ENCODE results near the gene ADH7. TPM values are rescaled to one million over a fixed set of nuclear protein-coding genes. Genes with fewer than 3 reads are reported as not detected.

Gene ADH7
- not detected in 2 replicates for total RNA-seq
- long read RNA-seq = 0 reads

- Mint-ChIP-seq H3K27ac (no peak within 1 kb of the TSS), H3K4me1 (ENCODE audit: low read depth) (peaks cover 6% of the 10 kb centered on the region), H3K36me3 (ENCODE audit: insufficient read depth) (no peaks in the 10 kb centered on the region), H3K4me3 (ENCODE audit: low read depth) (no peak within 1 kb of the TSS), H3K9me3 (ENCODE audit: low read depth) (no peaks in the 10 kb centered on the region), H3K27me3 (no peaks in the 10 kb centered on the region)
- no peak for TF ChIP-seq CTCF (IDR thresholded peaks at IDR 0.05; ENCODE audit: unreplicated experiment)
- no peak for DNase-seq (ENCODE audit: low spot score, unreplicated experiment)
These were observed at the start of gene ADH7 for GRCh38 chr4:99435154-99435553. TSS of gene ADH7 (minus strand) at chr4:99435342. CDS start at chr4:99435233, 109 bp downstream.

GRCh38 chr4:99483636-99484035 lies 48.5 kb upstream of the ADH7 start:
- TF ChIP-seq CTCF (IDR thresholded peaks at IDR 0.05; ENCODE audit: unreplicated experiment) = no peak
- DNase-seq (ENCODE audit: low spot score, unreplicated experiment) = no peak
- Mint-ChIP-seq H3K27me3 (no peaks in the 10 kb centered on the region), H3K36me3 (ENCODE audit: insufficient read depth) (peaks cover 4% of the 10 kb centered on the region), H3K4me1 (ENCODE audit: low read depth) (peaks cover 2% of the 10 kb centered on the region), H3K9me3 (ENCODE audit: low read depth) (peaks cover 38% of the 10 kb centered on the region), H3K4me3 (ENCODE audit: low read depth) (no peak overlapping the region), H3K27ac (no peak overlapping the region)

- peaks cover 2% of the 10 kb centered on the region for H3K4me1 Mint-ChIP-seq (ENCODE audit: low read depth)
- H3K9me3 Mint-ChIP-seq (ENCODE audit: low read depth) = no peaks in the 10 kb centered on the region
- H3K4me3 Mint-ChIP-seq (ENCODE audit: low read depth) = no peak overlapping the region
- TF ChIP-seq CTCF (IDR thresholded peaks at IDR 0.05; ENCODE audit: unreplicated experiment) = no peak
- H3K27me3 Mint-ChIP-seq = no peaks in the 10 kb centered on the region
- no peaks in the 10 kb centered on the region for H3K36me3 Mint-ChIP-seq (ENCODE audit: insufficient read depth)
- no peak for DNase-seq (ENCODE audit: low spot score, unreplicated experiment)
- H3K27ac Mint-ChIP-seq = no peak overlapping the region
These were observed 38.0 kb upstream of the ADH7 start for GRCh38 chr4:99473131-99473530.

GRCh38 chr4:99471896-99472295 lies 36.8 kb upstream of the ADH7 start:
- Mint-ChIP-seq H3K36me3 (ENCODE audit: insufficient read depth) (no peaks in the 10 kb centered on the region), H3K4me1 (ENCODE audit: low read depth) (peaks cover 4% of the 10 kb centered on the region), H3K27me3 (no peaks in the 10 kb centered on the region), H3K9me3 (ENCODE audit: low read depth) (no peaks in the 10 kb centered on the region), H3K4me3 (ENCODE audit: low read depth) (no peak overlapping the region), H3K27ac (no peak overlapping the region)
- no peak for DNase-seq (ENCODE audit: low spot score, unreplicated experiment)
- TF ChIP-seq CTCF (IDR thresholded peaks at IDR 0.05; ENCODE audit: unreplicated experiment) = no peak

GRCh38 chr4:99471349-99471748 lies 36.2 kb upstream of the ADH7 start:
- Mint-ChIP-seq H3K4me3 (ENCODE audit: low read depth) (no peak overlapping the region), H3K4me1 (ENCODE audit: low read depth) (peaks cover 4% of the 10 kb centered on the region), H3K27ac (no peak overlapping the region), H3K9me3 (ENCODE audit: low read depth) (no peaks in the 10 kb centered on the region), H3K27me3 (no peaks in the 10 kb centered on the region), H3K36me3 (ENCODE audit: insufficient read depth) (no peaks in the 10 kb centered on the region)
- DNase-seq (ENCODE audit: low spot score, unreplicated experiment) = no peak
- TF ChIP-seq CTCF (IDR thresholded peaks at IDR 0.05; ENCODE audit: unreplicated experiment) = no peak
